T-helper 2 cell treated with Interferon-gamma antibody and Interleukin-4, amounts not matched to agents 100 ng/mL and 5 ng/mL, for 36 hours (primary cell): ENCODE measurements around the gene HIP1. TPM values are rescaled to one million over a fixed set of nuclear protein-coding genes. Genes with fewer than 3 reads are reported as not detected.
"Not testable (repeated sequence)": the region's sequence is repeated elsewhere in the genome, so short reads cannot be mapped to it uniquely, and the experiment has no call there.

Experiments used
- intact Hi-C: fragments of 100-400 bp; cut with micrococcal nuclease; formaldehyde crosslinking; loops from one replicate; pipeline ENCODE4 v1.15.1; 2023
- total RNA-seq: library from RNA; stranded (reverse); gene quantifications from 2 replicates; pipeline ENCODE4 v1.2.3, GENCODE V29; 2022

HIP1 gene
- total RNA-seq, 1 donor from 2014 or later: 3.4 TPM

- intact Hi-C loops: loop anchor here (1.0 to 2.0 kb wide), 3 partner anchors 139 to 212 kb away; partner anchors contain the start of genes POR and RHBDD2
These were observed 1.3 kb upstream of the HIP1 start for GRCh38 chr7:75739796-75740672.

DNA sequence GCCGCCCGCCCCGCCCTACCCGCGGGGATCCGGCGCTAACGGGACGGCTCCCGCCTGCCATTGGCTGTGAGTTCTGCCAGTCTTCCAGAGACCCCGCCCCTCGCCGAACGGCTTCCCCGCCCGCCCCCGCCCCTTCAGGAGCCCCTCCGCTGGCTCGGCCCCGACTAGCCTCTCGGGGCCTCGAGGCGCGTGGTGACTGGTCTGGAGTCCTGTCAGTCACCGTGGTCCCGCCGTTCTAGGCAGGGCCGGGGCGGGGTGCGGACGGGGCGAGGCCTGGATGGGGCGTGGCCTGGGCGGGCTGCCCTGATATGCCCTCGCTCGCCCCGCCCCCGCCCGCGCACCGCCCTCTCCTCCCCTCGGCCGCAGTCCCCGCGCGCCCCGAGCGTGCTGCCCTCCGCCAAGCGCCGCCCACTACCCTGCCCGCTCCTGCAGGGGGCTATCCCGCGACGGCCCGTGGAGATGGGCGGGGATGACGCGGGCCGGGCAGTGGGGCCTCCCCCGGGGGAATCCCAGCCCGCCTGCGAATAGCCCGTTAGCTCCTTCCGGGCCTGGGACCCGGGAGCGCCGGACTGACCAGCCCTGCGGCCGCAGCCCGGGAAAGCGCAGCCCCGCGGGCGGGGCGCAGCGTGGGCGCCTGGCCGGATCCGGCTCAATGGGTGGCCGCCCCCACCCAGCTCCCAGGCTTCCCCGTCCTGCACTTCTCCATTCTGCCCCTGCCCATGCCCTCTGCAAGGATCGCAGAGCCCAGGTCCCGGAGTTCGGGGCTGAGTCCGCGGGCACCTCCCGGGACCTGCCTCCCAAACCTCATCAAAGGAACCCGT lies 444 bp upstream of the HIP1 start:
- intact Hi-C loops: loop anchor here (1.0 to 2.0 kb wide), 3 partner anchors 140 to 211 kb away; partner anchors contain the start of genes POR and RHBDD2

- intact Hi-C loops: loop anchor here (2.0 kb wide), 1 partner anchor 141 kb away; the partner anchor contains the start of gene RHBDD2
These were observed 711 bp downstream of the HIP1 start for GRCh38 chr7:75737856-75738603.

GRCh38 chr7:75735581-75736350 lies 3.0 kb downstream of the HIP1 start:
- intact Hi-C loops: no loop called here

DNA sequence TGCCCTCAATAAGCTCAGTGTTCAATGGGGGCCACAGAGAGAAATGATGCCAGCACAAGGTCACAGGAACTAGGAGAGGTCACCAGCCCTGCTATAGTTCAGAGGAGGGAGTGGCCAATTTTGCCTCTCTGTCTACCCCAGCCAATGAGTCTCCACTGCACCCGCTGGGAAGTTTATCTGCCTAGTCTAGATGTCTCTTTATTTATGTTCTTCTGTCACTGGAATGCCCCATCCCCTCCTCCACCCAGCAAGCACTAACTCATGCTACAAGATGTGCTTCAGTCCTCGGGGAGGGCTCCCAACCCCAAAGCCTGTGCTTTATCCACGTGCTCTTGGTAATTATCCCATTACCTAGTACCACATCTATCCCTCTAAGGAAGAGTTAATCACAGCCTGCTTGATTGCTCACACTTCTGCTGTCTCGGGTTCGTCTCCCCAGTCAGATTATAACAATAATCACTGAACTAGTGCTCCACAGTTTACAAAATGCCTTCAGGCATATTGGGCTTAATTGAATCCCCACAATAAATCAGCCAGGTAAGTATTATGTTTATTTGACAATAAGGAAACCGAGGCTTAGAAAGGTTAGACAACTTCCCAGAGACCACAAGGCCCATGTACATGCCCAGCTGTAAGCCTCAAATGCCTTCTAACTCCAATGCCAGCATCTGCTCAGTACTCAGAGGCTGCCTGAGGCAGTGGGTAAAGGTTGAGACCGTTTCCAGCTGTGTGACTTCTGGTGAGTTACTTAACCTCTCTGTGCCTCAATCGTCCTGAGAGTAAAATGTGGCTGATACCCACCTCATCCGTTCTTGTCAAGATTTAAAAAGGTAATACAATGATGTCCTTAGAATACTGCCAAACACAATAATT lies 3.9 kb downstream of the HIP1 start:
- intact Hi-C loops: no loop called here

DNA sequence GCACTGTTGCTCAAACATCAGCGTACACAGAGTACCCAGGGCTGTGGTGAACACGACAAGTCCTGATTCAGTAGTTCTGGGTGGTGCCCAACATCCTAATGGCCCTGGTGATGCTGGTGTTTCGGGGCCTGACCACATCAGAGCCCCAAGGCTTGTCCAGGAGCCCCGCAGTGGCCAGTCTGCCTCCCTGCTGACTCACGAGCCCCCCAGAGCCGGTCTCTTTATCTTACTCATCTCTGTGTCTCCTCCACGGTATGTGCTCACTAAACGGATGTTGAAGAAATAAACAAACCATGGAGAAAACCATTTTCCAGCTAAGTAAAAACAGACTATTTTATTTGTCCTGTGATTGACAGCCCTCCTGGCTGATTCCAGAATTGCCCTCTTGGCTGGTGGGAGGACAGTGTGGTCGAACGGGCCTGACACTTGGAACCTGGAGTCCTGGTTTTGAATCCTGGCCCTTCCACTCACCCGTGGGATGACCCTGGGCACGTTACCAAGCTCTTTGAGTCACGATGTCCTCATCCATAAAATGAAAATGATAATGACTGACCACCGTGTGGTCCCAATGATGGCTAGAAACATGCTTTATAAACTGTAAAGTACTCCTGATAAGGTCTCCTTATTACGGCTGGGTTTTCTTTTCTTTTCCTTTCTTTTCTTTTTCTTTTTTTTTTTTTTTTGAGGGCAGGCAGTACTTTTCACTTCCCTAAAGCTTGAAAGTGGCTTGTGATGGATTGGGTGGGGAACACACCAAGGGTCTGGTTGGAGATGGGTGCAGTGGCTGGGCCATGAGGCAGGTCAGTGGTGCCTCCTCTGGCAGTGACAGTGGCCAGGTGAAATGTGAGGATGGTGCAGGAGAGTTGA lies 5.7 kb downstream of the HIP1 start:
- intact Hi-C loops: no loop called here

GRCh38 chr7:75732016-75732521 lies 6.7 kb downstream of the HIP1 start:
- intact Hi-C loops: no loop called here

DNA sequence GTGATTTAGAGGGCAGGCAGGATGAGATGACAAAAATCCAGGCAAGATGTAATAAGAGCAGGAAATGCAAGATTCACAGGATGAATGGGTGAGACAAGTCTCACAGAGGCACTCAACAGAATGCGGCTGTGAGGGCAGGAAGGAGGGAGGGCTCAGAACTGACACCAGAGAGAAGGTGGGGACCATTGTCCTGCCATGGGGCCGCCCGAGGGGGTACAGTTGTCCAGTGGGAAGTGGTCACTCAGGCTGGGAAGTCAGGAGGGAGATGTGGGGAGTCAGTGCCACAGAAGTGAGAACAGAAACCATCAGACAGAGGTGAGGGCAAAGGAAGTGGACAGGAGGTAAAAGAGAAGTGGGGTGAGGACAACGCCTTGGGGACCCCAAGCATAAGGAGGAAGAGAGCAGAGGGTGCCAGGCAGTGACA lies 8.9 kb downstream of the HIP1 start:
- intact Hi-C loops: no loop called here

- intact Hi-C loops: no loop called here
These were observed 10.7 kb downstream of the HIP1 start for GRCh38 chr7:75727881-75728593.

- intact Hi-C loops: not testable (repeated sequence)
These were observed 11.4 kb downstream of the HIP1 start for GRCh38 chr7:75727351-75727750.

DNA sequence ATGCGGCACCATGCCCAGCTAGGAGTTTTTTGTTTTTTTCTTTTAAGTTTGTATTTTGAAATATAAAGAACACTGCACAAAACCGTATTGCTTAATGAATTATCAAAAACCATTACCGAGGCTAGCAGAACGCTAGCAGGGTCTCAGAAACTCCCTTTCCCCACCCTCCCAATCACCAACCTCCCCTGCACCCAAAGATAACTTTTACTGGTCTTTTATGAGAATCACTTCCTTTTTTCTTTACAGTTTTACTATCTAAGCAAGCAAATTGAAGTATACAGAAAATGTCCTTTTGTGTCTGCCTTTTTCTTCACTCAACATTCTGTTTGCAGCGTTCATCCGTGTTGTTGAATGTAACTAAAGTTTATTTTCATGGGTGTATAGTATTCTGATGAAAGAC lies 13.4 kb downstream of the HIP1 start:
- intact Hi-C loops: no loop called here

DNA sequence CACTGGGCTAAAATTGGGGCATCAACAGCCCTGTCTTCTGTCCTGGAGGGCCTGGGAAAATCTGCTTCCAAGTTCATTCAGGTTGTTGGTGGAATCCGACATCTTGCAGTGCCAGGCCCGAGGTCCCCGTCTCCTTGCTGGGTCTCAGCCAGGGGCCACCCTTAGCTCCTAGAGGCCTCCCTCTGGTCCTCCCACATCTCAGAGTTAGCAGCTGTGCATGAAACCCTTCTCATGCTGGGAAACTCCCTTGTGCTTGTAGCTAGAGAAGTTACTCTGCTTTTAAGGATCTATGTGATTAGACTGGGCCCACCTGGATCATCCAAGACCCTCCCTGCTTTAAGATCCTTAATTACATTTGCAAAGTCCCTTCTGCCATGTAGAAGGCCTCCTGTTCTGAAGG lies 15.3 kb downstream of the HIP1 start:
- intact Hi-C loops: no loop called here

- intact Hi-C loops: no loop called here
These were observed 16.4 kb downstream of the HIP1 start for GRCh38 chr7:75722373-75722772.

DNA sequence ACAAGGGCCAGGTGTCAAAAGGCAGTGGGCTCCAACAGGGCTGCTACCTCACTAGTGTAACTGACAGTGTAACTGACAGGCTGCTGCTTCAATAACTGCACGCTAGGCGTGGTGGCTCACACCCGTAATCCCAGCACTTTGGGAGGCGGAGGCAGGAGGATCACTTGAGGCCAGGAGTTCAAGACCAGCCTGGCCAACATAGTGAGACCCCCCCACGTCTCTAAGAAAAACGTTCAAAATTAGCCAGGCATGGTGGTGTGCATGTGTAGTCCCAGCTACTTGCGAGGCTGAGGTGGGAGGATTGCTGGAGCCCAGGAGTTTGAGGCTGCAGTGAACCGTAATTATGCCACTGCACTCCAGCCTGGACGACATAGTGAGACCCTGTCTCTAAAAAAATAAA lies 16.8 kb downstream of the HIP1 start:
- intact Hi-C loops: not testable (repeated sequence)

- intact Hi-C loops: no loop called here
These were observed 17.3 kb downstream of the HIP1 start for GRCh38 chr7:75721426-75721825.

DNA sequence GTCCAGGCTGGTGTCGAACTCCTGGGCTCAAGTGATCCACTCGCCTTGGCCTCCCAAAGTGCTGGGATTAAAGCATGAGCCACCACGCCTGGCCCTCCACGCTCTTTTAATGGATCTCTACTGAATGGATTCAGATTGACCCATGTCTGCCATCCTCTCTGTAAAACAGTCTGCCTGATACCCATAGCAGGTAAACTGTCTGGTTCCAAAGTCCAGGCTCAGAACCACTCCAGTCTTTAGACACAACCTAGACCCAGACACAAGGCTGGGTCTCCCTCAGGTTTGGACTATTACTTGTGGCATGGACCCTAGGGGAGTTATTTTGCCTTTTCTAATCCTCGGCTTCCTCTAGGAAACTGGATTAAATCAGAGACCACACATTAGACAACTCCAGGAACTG lies 19.1 kb downstream of the HIP1 start:
- intact Hi-C loops: no loop called here

DNA sequence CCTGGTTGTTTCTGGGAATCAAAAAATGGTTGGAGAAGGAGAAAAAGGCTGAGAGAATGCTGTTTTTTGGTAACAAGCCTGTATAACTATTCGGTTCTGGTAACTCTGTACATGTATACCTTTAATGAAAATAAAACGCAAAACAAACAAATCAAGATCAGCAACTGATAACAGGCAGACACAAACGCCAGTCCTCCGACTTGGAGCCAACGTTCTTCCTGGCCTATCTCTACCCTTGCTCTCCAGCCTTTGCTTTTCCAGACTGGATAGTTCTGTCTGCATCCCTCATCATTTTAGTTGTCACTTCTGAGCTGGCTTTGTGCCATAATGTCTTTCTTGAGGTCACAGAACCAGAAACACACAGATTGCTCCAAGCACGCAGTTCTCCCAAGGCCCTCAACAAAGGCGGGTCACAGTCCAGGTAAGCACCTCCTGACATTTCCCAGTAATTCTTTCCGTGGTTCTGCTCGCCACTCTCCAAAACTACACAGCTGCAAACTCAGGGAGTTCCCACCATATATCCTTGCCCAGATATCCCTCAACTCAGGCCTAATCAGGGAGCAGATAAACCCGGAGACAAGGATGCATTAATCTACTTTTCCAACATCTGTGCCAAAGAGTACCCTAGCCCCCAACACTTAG lies 20.2 kb downstream of the HIP1 start:
- intact Hi-C loops: no loop called here
